Ovary (tissue), 9 donors: ENCODE results near the gene MCUB. TPM values are rescaled to one million over a fixed set of nuclear protein-coding genes. Genes with fewer than 3 reads are reported as not detected.
"Not testable (repeated sequence)": the region's sequence is repeated elsewhere in the genome, so short reads cannot be mapped to it uniquely, and the experiment has no call there.

Source experiments
- DNase-seq, 5 donors: peaks; one replicate each; pipeline ENCODE4 v3.0.0-alpha.2; 2019 to 2020
- H3K27ac ChIP-seq, 2 donors: fragments of 200-600 bp; one replicate each; pipeline versions ENCODE4 v1.5.1 to v1.8.0; 2019 to 2022
- H3K27me3 ChIP-seq: fragments of 200-600 bp; one replicate; pipeline ENCODE4 v1.8.0; 2022
- H3K36me3 ChIP-seq: fragments of 200-600 bp; sonication (generic); one replicate; pipeline ENCODE4 v1.5.1; 2019
- H3K4me1 ChIP-seq: one replicate; pipeline ENCODE4 v1.8.1; 2013; ENCODE audit warnings: mild to moderate bottlenecking, moderate library complexity; ENCODE audit not compliant: insufficient read depth
- H3K4me3 ChIP-seq: fragments of 200-600 bp; sonication (generic); one replicate; pipeline ENCODE4 v1.5.1; 2017
- H3K9me3 ChIP-seq, 2 donors: fragments of 200-600 bp in 1 of 2; sonication (generic) in 1 of 2; one replicate each; pipeline versions ENCODE4 v1.5.1 to v1.8.1; 2013 to 2019; ENCODE audit warnings: mild to moderate bottlenecking in 1 of 2, moderate library complexity in 1 of 2
- EP300 ChIP-seq: sonication (generic); formaldehyde crosslinking; IDR thresholded peaks from one replicate; pipeline ENCODE4 v1.6.1; 2017; ENCODE audit warnings: antibody characterized with exemption
- POLR2A ChIP-seq: fragments of 450-650 bp; IDR thresholded peaks from one replicate; pipeline ENCODE4 v1.6.1; 2017; ENCODE audit warnings: antibody characterized with exemption, mild to moderate bottlenecking, moderate library complexity
- WGBS, 3 donors: extraction: QIAGEN DNeasy Blood & Tissue Kit in 1 of 3; methylation state at CpG; one replicate each; pipeline versions ENCODE4 v1.1.5 to v1.1.7; 2013 to 2017; 5-methylcytosine and 5-hydroxymethylcytosine counted together
- intact Hi-C, 4 donors: fragments of 100-400 bp; cut with DNase I; formaldehyde crosslinking; loops; one replicate each; pipeline versions ENCODE4 v1.11.0 to v1.15.1; 2022 to 2023
- polyA plus RNA-seq, 2 donors: library from polyadenylated mRNA; stranded (reverse); fragments of 200-250 nt in 1 of 2; fragments of 350-450 nt in 1 of 2; fragmentation: Illumina TruSeq in 1 of 2; extraction: RNeasy Lipid Tissue Mini Kit (QIAGEN cat#74804) in 1 of 2; gene quantifications; one replicate each; pipeline ENCODE4 v1.2.3, GENCODE V29; 2013 to 2014
- total RNA-seq, 7 donors: library from RNA; depleted of rRNA in 2 of 7; stranded (reverse); fragments of >200 nt in 2 of 7; fragmentation: NEBNext Ultra II Directional in 3 of 7; extraction: Animal tissue kit (Norgen Biotek cat#: 25700) in 3 of 7; gene quantifications; one replicate each; pipeline versions ENCODE4 v1.1.0 to v1.2.4, GENCODE V29; 2016 to 2023
- TF ChIP-seq, protein P1 (sequence below), 3 donors: fragments of 450-650 bp in 2 of 3; fragments of 200-600 bp in 1 of 3; IDR thresholded peaks; one replicate each; pipeline versions ENCODE4 v1.5.1 to v1.8.0; 2016 to 2022; ENCODE audit warnings: antibody characterized with exemption in 3 of 3, mild to moderate bottlenecking in 1 of 3
- donor health status: DM: no; HTN: no; CAD: no; lungs with moderate emphysema.
- donor health status: DM: no; HTN: no; CAD: no.
- donor health status: Bipolar disorder and iron deficiency.
- donor health status: DM: yes; HTN: yes; CAD: no.
- donor health status: DM: no; HTN: no; CAD: no.
- donor health status: DM: yes; HTN: yes; CAD: no.

MCUB gene
- total and polyA plus RNA-seq, 9 donors: 7.6 to 18.5 (median 8.8) TPM

DNA sequence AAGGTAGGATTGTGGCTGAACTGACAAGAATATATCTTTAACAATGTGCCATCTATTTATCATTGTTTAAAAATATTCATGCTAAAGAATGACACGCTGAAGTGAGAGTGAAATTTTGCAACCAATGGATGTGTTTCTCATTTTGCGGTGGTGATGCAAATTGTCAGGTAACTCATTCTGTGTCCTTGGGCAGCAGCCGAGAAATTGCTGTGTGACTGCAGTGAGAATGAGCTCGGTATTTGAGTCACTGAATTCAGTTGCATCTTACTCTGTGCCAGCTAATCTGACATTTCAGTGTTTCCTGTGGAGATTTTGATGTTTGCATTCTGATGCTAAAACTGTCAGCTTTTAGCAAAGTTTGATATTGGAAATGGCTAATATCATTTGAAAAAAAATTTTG lies 28.1 kb downstream of the MCUB start:
- TF ChIP-seq, protein P1, sequence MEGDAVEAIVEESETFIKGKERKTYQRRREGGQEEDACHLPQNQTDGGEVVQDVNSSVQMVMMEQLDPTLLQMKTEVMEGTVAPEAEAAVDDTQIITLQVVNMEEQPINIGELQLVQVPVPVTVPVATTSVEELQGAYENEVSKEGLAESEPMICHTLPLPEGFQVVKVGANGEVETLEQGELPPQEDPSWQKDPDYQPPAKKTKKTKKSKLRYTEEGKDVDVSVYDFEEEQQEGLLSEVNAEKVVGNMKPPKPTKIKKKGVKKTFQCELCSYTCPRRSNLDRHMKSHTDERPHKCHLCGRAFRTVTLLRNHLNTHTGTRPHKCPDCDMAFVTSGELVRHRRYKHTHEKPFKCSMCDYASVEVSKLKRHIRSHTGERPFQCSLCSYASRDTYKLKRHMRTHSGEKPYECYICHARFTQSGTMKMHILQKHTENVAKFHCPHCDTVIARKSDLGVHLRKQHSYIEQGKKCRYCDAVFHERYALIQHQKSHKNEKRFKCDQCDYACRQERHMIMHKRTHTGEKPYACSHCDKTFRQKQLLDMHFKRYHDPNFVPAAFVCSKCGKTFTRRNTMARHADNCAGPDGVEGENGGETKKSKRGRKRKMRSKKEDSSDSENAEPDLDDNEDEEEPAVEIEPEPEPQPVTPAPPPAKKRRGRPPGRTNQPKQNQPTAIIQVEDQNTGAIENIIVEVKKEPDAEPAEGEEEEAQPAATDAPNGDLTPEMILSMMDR (IDR thresholded peaks at IDR 0.05): no peak
- TF ChIP-seq EP300: no peak
- TF ChIP-seq POLR2A: no peak
- Histone ChIP-seq H3K27ac (no peak overlapping the region), H3K4me1 (no peaks in the 10 kb centered on the region), H3K9me3 (no peaks in the 10 kb centered on the region), H3K36me3 (no peaks in the 10 kb centered on the region), H3K27me3 (no peaks in the 10 kb centered on the region), H3K4me3 (no peak overlapping the region)
- no peak for DNase-seq
- 63 to 81% (median 70%) methylated on average over 4 of the region's 4 CpGs for WGBS, 3 donors
- intact Hi-C loops: no loop called here

DNA sequence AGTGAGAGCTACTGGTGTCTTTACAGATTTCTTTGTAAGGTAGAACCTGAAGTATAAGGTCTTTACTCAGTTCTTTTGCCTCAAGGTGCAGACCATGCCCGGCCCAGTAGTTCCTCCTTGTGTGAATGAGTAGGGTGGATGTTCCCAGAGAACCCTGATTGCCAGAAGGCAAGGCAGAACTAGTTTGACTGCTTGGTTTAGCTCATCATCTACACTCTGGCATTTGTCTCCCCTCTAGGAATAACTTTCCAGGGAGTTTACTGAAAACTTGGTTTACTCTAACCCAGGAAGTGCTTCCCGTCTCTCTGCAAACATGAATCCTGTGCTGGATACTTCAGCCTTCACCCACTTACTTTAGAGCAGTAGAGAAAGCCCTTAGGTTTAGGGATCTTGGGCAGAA lies 29.1 kb downstream of the MCUB start:
- no peaks in the 10 kb centered on the region for H3K27me3 ChIP-seq
- intact Hi-C loops: no loop called here
- no peak for TF ChIP-seq POLR2A
- TF ChIP-seq, protein P1 (IDR thresholded peaks at IDR 0.05): no peak
- no peak for TF ChIP-seq EP300
- H3K9me3 ChIP-seq: no peaks in the 10 kb centered on the region
- no peak overlapping the region for H3K4me3 ChIP-seq
- H3K36me3 ChIP-seq: no peaks in the 10 kb centered on the region
- H3K27ac ChIP-seq: no peak overlapping the region
- no peaks in the 10 kb centered on the region for H3K4me1 ChIP-seq
- 82 to 96% (median 87%) methylated on average over 2 of the region's 2 CpGs for WGBS, 3 donors
- no peak for DNase-seq

DNA sequence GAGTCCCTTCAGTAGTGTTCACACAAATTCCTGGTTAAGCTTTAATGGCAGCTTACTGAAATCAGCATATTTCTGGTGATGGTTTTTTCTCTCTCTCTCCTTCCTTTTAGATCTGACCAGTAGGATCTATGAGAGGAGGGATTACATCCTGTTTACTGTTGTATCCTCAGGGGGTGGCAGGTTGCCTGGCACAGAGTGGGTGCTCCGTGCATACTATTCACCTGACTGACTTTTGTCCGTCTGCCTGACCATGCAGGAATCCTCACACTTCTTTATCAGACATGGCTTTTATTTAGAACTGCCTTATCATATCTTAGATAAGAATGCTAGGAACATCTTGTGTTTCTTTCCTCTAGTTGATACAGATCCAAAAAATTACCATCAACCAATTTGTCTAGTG lies 29.6 kb downstream of the MCUB start:
- TF ChIP-seq POLR2A (no peak), EP300 (no peak)
- TF ChIP-seq, protein P1 (IDR thresholded peaks at IDR 0.05): no peak
- no peaks in the 10 kb centered on the region for H3K27me3 ChIP-seq
- H3K9me3 ChIP-seq: no peaks in the 10 kb centered on the region
- intact Hi-C loops: no loop called here
- no peaks in the 10 kb centered on the region for H3K4me1 ChIP-seq
- no peaks in the 10 kb centered on the region for H3K36me3 ChIP-seq
- no peak overlapping the region for H3K27ac ChIP-seq
- H3K4me3 ChIP-seq: no peak overlapping the region
- WGBS, 3 donors: 67 to 74% (median 71%) methylated on average over 2 of the region's 2 CpGs
- no peak for DNase-seq

DNA sequence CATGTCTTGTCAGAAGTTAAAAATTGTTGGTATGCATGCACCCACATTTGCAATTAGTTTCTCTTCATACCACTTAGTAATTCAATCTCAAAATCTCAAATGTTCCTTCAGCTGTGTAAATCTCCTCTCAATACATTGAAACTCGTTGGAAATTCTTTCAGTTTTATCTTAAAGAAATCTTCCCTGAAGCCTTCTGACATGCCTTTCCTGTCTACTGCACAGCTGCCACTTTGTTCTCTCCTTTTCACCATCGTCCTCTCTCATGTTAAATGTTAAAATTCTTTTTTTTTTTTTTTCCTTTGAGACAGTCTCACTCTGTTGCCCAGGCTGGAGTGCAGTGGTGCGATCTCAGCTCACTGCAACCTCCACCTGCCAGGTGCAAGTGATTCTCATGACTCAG lies 30.9 kb downstream of the MCUB start:
- Histone ChIP-seq H3K4me3 (no peak overlapping the region), H3K27me3 (no peaks in the 10 kb centered on the region), H3K27ac (no peak overlapping the region), H3K36me3 (no peaks in the 10 kb centered on the region), H3K9me3 (no peaks in the 10 kb centered on the region), H3K4me1 (no peaks in the 10 kb centered on the region)
- 77 to 78% (median 78%) methylated on average over 3 of the region's 3 CpGs for WGBS, 3 donors
- intact Hi-C loops: no loop called here
- no peak for DNase-seq
- TF ChIP-seq EP300 (no peak), POLR2A (no peak)
- TF ChIP-seq, protein P1 (IDR thresholded peaks at IDR 0.05): no peak

DNA sequence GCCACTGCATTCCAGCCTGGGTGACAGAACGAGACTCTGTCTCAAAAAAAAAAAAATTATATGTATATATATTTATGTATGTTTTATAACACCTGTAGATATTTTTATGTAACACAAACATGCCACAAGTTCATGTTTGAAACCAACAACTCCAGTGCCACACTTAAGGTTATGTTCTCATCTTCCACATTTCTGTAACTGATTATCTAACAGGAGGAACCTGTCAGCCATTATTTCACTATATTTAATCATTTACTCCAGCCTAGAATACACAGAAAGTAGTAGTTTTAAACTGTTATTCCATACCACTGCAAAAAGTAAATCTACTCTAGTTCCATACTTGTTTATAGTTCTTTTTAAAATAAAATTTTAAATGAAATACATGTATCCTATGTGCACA lies 32.3 kb downstream of the MCUB start:
- Histone ChIP-seq H3K9me3 (no peaks in the 10 kb centered on the region), H3K4me3 (no peak overlapping the region), H3K27me3 (no peaks in the 10 kb centered on the region), H3K4me1 (no peaks in the 10 kb centered on the region), H3K36me3 (no peaks in the 10 kb centered on the region), H3K27ac (no peak overlapping the region)
- TF ChIP-seq, protein P1 (IDR thresholded peaks at IDR 0.05): no peak
- TF ChIP-seq EP300 (no peak), POLR2A (no peak)
- DNase-seq: no peak
- 85 to 97% (median 94%) methylated on average over 1 of the region's 1 CpG for WGBS, 3 donors
- intact Hi-C loops: no loop called here

DNA sequence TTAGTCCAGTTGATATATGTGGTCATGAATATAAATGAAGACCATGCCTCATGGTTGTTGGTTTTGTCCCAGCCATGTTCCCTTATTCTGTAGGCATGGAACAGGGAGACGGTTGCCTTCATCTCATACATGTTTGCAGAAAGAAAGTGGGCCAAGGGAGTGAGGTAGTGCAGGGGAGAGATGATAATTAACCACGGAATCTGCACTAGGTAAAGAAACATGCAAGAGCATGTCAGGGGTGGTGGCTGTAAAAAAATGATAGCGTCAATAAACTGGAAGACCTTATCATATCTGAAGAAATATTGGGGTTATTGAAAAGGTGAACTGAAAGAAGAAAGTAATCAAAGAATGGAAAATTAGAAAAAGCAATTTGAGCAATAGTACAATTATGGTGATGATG lies 35.1 kb downstream of the MCUB start:
- H3K27ac ChIP-seq, intact Hi-C loops, H3K36me3 ChIP-seq, DNase-seq, H3K9me3 ChIP-seq, H3K4me1 ChIP-seq, H3K4me3 ChIP-seq, H3K27me3 ChIP-seq: not testable (repeated sequence)
- WGBS, 3 donors: 81 to 93% (median 86%) methylated on average over 3 of the region's 3 CpGs

DNA sequence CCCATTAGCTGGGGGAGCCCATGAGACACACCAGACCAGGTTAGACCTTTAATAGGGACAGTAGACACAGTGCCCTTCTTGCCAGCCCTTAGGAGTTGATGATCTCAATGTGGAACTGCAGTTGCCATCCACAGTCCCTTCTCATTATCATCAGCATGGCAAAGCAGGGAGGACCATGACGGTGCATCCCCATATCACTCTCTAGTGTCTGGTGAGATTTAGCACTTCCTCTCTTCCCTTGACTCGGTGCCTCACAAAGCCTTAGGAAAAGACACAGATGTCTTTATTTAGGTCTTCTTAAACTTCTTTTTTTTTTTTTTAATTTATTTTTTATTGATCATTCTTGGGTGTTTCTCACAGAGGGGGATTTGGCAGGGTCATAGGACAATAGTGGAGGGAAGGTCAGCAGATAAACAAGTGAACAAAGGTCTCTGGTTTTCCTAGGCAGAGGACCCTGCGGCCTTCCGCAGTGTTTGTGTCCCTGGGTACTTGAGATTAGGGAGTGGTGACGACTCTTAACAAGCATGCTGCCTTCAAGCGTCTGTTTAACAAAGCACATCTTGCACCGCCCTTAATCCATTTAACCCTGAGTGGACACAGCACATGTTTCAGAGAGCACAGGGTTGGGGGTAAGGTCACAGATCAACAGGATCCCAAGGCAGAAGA lies 36.5 kb downstream of the MCUB start:
- DNase-seq, intact Hi-C loops, H3K27me3 ChIP-seq, H3K4me3 ChIP-seq, H3K9me3 ChIP-seq, H3K4me1 ChIP-seq, H3K27ac ChIP-seq, H3K36me3 ChIP-seq: not testable (repeated sequence)
- WGBS, 3 donors: 78 to 87% (median 80%) methylated on average over 4 to 6 of the region's 7 CpGs
